PFSK-1 (cell line): Measurements from ENCODE around the gene STIM1.

ENCODE experiments used
- FOXP2 ChIP-seq: optimal IDR thresholded peaks from 2 replicates; pipeline ENCODE3; 2011; ENCODE audit warnings: borderline replicate concordance, control low read depth, inconsistent platforms; ENCODE audit not compliant: insufficient read depth; ENCODE audit errors: extremely low read length, extremely low read depth
- POLR2AphosphoS5 ChIP-seq: IDR thresholded peaks from 2 replicates; pipeline ENCODE4 v1.6.1; 2012; ENCODE audit warnings: low read depth, mild to moderate bottlenecking, control low read depth, low read length, moderate library complexity
- REST ChIP-seq, 2 experiments: IDR thresholded peaks; 2 replicates each; pipeline versions ENCODE4 v1.6.1 to v1.8.0; 2011 to 2012; ENCODE audit warnings: low read depth in 2 of 2, low read length in 2 of 2, control low read depth in 1 of 2, inconsistent platforms in 1 of 2, mild to moderate bottlenecking in 1 of 2, moderate library complexity in 1 of 2; ENCODE audit not compliant: insufficient read depth in 1 of 2
- SIN3A ChIP-seq: IDR thresholded peaks from 2 replicates; pipeline ENCODE4 v1.6.1; 2012; ENCODE audit warnings: mild to moderate bottlenecking, low read length, moderate library complexity, borderline replicate concordance; ENCODE audit not compliant: insufficient read depth
- TAF1 ChIP-seq: IDR thresholded peaks from 2 replicates; pipeline ENCODE4 v1.6.1; 2012; ENCODE audit warnings: low read length, control low read depth, borderline replicate concordance; ENCODE audit not compliant: insufficient read depth

- TF ChIP-seq POLR2AphosphoS5, result no peak
- no peak for TF ChIP-seq SIN3A
- TF ChIP-seq TAF1, result no peak
- no peak for TF ChIP-seq REST (IDR thresholded peaks at IDR 0.05; ENCODE audit: insufficient read depth in 1 of 2, low read depth in 2 of 2, low read length in 2 of 2)
- no peak for TF ChIP-seq FOXP2
Measured at GRCh38 chr11:4018641-4019040, 163.2 kb downstream of the STIM1 start.
